A673 (cell line): ENCODE measurements around the gene LRRN3.

Source experiments
- EZH2 ChIP-seq: fragments of 200-600 bp; sonication (generic); IDR thresholded peaks from 2 replicates; pipeline ENCODE4 v1.6.1; 2017; ENCODE audit warnings: borderline replicate concordance, low read depth, mild to moderate bottlenecking, mixed read lengths, antibody characterized with exemption, low read length; ENCODE audit not compliant: poor library complexity, severe bottlenecking
- TF ChIP-seq, protein P1 (sequence below): fragments of 300-800, 200-600 bp; sonication (generic); conservative IDR thresholded peaks from 2 replicates; pipeline ENCODE4 v1.5.1; 2017; ENCODE audit warnings: low read depth, mild to moderate bottlenecking, antibody characterized with exemption, low read length, moderate library complexity, mixed read lengths

DNA sequence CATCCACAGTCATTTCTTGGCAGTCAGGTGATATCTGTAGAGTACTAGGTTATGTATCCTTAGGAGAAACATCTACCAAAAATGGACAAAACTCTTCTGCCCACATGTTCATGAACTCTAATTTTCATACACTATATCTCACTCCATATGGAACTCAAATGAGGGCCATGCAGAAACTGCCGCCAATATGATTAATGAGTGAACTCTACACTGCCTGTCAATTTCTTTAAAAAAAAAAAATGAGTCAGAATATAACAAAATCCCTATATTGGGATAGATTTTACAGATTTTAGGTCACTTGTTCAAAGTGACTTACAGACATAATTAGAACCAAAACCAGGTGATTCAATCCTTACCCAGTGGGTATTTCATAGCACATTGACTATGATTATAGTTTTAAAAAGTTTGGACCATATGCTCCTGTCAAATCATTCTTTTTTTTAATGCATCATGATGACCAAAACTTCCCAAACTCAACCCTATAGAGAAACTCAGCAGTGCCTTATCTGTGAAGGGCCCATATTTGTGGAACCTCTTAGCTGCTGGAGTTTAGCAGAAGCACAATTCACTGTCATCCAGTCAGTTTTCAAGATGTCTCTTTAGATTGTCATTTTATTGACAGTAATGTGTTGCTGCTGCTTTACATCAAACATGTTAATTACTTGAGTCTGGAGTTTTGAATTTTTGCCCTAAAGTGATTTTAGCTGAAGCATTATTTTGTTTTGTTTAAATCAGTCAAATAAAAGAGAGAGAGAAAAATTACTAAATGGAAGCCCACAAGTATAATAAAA is 11.1 kb downstream of the LRRN3 start:
- TF ChIP-seq, protein P1, sequence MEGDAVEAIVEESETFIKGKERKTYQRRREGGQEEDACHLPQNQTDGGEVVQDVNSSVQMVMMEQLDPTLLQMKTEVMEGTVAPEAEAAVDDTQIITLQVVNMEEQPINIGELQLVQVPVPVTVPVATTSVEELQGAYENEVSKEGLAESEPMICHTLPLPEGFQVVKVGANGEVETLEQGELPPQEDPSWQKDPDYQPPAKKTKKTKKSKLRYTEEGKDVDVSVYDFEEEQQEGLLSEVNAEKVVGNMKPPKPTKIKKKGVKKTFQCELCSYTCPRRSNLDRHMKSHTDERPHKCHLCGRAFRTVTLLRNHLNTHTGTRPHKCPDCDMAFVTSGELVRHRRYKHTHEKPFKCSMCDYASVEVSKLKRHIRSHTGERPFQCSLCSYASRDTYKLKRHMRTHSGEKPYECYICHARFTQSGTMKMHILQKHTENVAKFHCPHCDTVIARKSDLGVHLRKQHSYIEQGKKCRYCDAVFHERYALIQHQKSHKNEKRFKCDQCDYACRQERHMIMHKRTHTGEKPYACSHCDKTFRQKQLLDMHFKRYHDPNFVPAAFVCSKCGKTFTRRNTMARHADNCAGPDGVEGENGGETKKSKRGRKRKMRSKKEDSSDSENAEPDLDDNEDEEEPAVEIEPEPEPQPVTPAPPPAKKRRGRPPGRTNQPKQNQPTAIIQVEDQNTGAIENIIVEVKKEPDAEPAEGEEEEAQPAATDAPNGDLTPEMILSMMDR = no peak
- TF ChIP-seq EZH2 = no peak
